WI38 (cell line): ENCODE results near the gene ARMC10.
A peak's percentile ranks its signal among the peaks of the same experiment; 100 is the strongest.
"Not testable (repeated sequence)": the region's sequence is repeated elsewhere in the genome, so short reads cannot be mapped to it uniquely, and the experiment has no call there.

Source experiments
- H3K4me3 ChIP-seq: 2 replicates; pipeline ENCODE4 v1.5.1; 2011; ENCODE audit warnings: low read depth, mild to moderate bottlenecking, control low read depth, low read length
- CTCF ChIP-seq: IDR thresholded peaks from 2 replicates; pipeline ENCODE4 v1.5.1; 2012; ENCODE audit warnings: low read depth, mild to moderate bottlenecking, control low read depth, low read length

The ARMC10 gene

GRCh38 chr7:103140685-103141084, 65.7 kb downstream of the ARMC10 start:
- TF ChIP-seq CTCF = no peak

GRCh38 chr7:103141753-103142404, 66.9 kb downstream of the ARMC10 start:
- TF ChIP-seq CTCF = no peak
- H3K4me3 ChIP-seq = no peak overlapping the region

More at GRCh38 chr7:103140685-103141084, 65.7 kb downstream of the ARMC10 start:
- no peak overlapping the region for H3K4me3 ChIP-seq

GRCh38 chr7:103142494-103142893, 67.6 kb downstream of the ARMC10 start:
- no peak for TF ChIP-seq CTCF
- no peak overlapping the region for H3K4me3 ChIP-seq

GRCh38 chr7:103143868-103144267, 68.9 kb downstream of the ARMC10 start:
- H3K4me3 ChIP-seq = no peak overlapping the region
- no peak for TF ChIP-seq CTCF

GRCh38 chr7:103144754-103145153, 69.8 kb downstream of the ARMC10 start:
- not testable (repeated sequence) for H3K4me3 ChIP-seq

- no peak for TF ChIP-seq CTCF
- peak overlapping the region; percentile 58 for H3K4me3 ChIP-seq
Measured at GRCh38 chr7:103148131-103148993, 73.4 kb downstream of the ARMC10 start.
